ENCODE data around the gene SOX9. TPM values are rescaled to one million over a fixed set of nuclear protein-coding genes. Genes with fewer than 3 reads are reported as not detected.
"Not testable (repeated sequence)": the region's sequence is repeated elsewhere in the genome, so short reads cannot be mapped to it uniquely, and the experiment has no call there.

SOX9 gene
- total RNA-seq, 1 donor from 2014 or later, result not detected

DNA sequence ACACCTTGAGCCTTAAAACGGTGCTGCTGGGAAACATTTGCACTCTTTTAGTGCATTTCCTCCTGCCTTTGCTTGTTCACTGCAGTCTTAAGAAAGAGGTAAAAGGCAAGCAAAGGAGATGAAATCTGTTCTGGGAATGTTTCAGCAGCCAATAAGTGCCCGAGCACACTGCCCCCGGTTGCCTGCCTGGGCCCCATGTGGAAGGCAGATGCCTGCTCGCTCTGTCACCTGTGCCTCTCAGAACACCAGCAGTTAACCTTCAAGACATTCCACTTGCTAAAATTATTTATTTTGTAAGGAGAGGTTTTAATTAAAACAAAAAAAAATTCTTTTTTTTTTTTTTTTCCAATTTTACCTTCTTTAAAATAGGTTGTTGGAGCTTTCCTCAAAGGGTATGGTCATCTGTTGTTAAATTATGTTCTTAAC lies 4.4 kb downstream of the SOX9 start:
- intact Hi-C loops (cut with micrococcal nuclease), result no loop called here

GRCh38 chr17:72125742-72126141 lies 4.9 kb downstream of the SOX9 start:
- intact Hi-C loops (cut with micrococcal nuclease), result no loop called here

DNA sequence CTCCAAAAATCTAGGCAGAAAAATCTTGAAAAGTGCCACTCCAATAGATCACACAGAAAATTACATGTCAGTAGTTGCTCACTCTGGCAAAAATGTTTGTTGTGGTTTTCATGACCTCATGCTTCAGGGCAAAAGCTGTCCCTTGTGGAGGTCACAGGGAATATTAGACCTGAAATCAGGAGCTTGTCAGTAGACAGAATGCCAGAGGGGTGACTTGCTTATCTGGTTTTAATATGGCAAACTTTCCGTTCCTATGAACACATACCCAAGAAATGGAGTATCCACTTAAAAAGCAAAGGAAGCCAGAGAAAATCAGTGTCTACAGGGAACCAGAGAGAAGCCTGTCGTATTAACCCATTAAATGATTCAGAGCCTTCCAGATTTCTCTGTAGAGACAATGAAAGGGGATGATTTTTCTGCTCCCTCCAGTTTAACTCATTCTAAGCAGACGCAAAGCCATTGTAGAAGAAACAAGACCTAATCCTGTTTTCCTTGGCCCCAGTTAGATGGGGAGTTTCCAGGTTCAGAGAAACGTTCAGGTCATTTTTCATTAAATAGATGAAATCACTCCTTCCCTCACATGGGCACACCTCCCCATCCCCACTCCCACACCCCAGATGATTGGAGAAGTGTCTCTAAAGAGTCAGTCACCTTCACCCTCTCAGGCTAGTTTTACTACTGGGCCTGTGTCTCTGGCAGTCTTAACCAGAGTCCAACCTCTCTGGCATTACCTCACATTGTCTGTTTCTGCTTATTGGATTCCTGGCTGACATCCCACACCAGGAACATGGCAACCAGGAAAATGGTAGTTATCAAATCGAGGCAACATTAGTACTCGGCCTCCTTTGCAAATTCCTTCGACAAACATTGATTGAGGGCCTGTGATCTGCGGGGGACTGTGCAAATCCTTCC lies 6.0 kb downstream of the SOX9 start:
- intact Hi-C loops (cut with micrococcal nuclease), result no loop called here

GRCh38 chr17:72128039-72128438 lies 7.2 kb downstream of the SOX9 start:
- intact Hi-C loops (cut with micrococcal nuclease), result no loop called here

- intact Hi-C loops (cut with micrococcal nuclease), result no loop called here
Measured at GRCh38 chr17:72134608-72135394, 14.0 kb downstream of the SOX9 start.

DNA sequence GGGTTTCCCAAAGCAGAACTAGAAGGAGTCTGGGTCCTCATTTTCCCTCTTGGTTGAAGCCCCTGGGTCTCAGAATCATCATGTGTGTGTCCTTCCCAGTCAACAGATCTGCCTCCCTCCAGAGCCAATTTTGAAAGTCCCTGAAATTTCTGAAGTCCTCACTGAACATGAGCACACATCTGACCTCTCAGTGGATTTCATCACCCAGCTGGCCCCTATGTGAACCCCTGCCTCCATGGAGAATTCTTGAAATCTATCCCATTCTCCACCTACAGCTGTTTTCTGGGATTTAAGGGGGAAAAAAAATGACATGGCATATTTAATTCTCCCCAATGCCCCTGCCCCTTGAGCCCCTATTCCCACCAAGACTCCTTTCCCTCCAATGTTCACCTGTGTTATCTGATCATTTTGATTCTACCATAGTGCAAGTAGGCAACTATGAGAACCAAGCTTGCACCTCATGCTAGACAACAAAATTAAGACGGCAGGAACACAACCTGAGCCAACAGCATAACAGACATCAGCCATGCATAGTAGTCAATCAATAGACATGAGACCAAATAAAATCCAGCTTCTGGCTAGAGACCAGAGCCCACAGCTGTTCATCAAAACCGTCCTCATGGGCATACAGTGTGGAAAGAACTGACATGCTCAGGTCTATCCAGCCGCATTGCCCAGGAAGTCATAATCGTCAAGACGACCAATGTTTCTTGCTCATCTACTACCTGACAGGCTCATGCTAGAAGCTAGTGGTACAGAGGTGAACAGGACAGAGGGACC lies 14.9 kb downstream of the SOX9 start:
- intact Hi-C loops (cut with micrococcal nuclease), result no loop called here

DNA sequence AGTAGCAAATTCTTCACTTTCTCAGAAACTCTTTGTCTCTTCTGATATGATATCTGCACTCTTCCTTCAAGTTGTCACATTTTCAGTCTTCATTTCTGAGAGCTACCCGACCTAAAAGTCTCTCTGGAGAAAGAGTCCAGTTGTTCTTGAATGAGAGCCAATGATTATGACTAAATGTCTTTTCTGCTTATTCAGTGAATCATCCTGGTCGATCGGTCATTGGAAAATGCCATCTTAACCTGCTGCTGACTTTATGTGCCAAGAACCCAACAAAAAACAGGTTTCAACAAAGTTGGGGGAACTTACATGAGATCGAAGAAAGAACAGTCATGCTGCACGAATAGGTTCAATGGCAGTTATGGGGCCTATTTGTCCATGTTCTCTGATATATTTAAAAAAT lies 15.9 kb downstream of the SOX9 start:
- intact Hi-C loops (cut with micrococcal nuclease), result no loop called here

GRCh38 chr17:72137161-72137560 lies 16.3 kb downstream of the SOX9 start:
- intact Hi-C loops (cut with micrococcal nuclease), result no loop called here

GRCh38 chr17:72139212-72139611 lies 18.4 kb downstream of the SOX9 start:
- intact Hi-C loops (cut with micrococcal nuclease), result no loop called here

GRCh38 chr17:72141336-72141735 lies 20.5 kb downstream of the SOX9 start:
- intact Hi-C loops (cut with micrococcal nuclease), result no loop called here

DNA sequence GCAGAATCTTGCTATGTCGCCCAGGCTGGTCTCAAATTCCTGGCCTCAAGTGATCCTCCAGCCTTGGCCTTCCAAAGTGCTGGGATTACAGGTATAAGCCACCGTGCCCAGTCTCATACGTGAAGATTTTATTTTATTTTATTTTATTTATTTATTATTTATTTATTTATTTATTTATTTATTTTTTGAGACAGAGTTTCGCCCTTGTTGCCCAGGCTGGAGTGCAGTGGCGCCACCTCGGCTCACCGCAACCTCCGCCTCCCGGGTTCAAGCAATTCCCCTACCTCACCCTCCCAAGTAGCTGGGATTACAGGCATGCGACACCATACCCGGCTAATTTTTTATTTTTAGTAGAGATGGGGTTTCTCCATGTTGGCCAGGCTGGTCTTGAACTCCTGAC lies 21.3 kb downstream of the SOX9 start:
- intact Hi-C loops (cut with micrococcal nuclease), result not testable (repeated sequence)

GRCh38 chr17:72142614-72143013 lies 21.8 kb downstream of the SOX9 start:
- intact Hi-C loops (cut with micrococcal nuclease), result no loop called here

DNA sequence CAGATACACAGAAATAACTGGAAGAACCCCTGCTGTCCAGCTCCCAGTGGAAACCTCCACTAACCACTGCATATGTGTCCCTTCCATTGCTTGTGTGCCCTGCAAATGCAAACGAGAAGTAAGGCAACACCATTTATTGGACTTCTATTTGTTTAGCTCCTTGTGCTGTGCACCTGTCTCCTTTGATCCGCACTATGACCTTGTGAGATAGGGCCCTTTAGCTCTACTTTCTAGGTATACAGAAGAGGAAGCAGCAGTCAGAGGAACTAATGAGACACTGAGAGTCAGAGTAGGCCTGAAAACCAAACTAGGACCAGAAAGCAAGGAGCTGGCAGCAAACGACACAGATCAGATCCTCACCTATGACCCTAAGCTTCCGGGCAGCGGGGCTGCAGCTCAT lies 22.4 kb downstream of the SOX9 start:
- intact Hi-C loops (cut with micrococcal nuclease), result no loop called here

GRCh38 chr17:72144101-72144500 lies 23.3 kb downstream of the SOX9 start:
- intact Hi-C loops (cut with micrococcal nuclease), result no loop called here

DNA sequence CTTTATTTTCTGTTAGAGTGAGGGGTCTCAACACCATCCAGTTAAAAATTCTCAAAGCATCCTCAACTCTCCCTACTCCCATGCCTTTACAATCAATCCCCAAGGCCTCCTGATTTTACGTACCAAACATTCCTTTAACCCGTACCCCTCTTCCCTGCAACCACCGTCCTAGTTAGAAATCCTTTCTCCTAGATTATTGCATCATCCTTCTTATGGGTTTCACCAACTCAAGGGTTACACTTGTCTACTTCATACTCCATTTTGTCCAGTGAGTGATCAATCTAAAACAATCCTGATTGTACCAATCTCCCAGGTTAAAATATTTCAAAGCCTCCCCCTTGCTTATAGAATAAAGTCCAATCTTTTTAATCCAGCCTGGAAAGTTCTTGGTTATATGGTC lies 24.7 kb downstream of the SOX9 start:
- intact Hi-C loops (cut with micrococcal nuclease), result no loop called here

- intact Hi-C loops (cut with micrococcal nuclease), result no loop called here
Measured at GRCh38 chr17:72145962-72146361, 25.1 kb downstream of the SOX9 start.

DNA sequence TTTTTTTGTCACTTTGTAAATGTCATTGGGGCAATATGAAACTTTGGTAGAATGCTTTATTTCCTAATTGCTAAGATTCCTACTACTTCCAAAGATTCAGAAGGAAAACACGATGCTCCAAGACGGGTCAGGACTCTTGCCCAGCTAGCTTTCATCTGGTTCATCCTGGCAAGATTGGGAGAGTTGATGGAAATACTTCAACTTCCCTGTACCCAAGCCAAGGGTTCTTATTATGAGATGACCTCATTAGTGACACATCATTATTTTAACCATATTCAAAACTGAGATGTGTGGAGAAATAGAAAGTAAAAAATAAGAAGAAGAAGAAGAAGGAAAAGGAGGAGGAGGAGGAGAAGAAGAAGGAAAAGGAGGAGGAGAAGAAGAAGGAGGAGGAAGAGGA lies 25.6 kb downstream of the SOX9 start:
- intact Hi-C loops (cut with micrococcal nuclease), result no loop called here

GRCh38 chr17:72150632-72151460 lies 30.0 kb downstream of the SOX9 start:
- intact Hi-C loops (cut with micrococcal nuclease), result no loop called here

GRCh38 chr17:72151565-72152386 lies 31.0 kb downstream of the SOX9 start:
- intact Hi-C loops (cut with micrococcal nuclease), result no loop called here

DNA sequence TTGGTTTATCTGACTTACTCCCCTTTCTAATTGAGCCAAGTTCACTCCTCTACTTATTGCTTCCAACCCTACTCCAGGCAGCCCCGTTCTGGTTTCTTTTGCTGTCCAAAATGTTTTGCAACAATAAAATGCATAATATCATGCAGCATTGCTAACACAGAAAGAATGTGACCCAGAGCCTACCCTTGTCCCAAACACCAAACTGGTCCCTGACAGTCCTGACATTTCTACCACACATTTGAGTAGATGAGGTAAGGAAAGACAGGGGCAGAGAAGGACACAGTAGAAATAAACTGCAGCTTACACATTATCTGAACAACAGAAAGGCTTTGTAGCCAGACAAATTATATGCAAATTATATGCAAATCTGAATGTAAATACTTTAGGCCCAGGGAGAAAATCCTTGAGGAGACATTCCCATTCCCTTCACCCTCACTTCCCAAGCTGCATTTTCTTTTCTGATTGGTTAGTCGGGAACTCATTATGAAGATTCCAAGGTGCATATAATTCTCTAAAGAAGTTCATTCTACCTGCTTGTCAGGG lies 31.6 kb downstream of the SOX9 start:
- intact Hi-C loops (cut with micrococcal nuclease), result no loop called here

Data from T-helper 2 cell treated with Interferon-gamma antibody and Interleukin-4, amounts not matched to agents 100 ng/mL and 5 ng/mL, for 36 hours (primary cell).